IPS-18c (cell line): Measurements from ENCODE around the gene HHIP.
"Not testable (repeated sequence)": the region's sequence is repeated elsewhere in the genome, so short reads cannot be mapped to it uniquely, and the experiment has no call there.

Experiments
- H3K4me3 ChIP-seq: 2 replicates; pipeline ENCODE4 v1.7.0; 2013; ENCODE audit warnings: low read depth, mild to moderate bottlenecking, low read length, moderate library complexity; ENCODE audit not compliant: insufficient read depth
- H3K9me3 ChIP-seq: one replicate; pipeline ENCODE4 v1.6.1; 2013; ENCODE audit warnings: mild to moderate bottlenecking, low read length, moderate library complexity; ENCODE audit not compliant: control insufficient read depth, insufficient read depth

Gene HHIP

GRCh38 chr4:144782345-144782744 is 136.4 kb downstream of the HHIP start:
- no peaks in the 10 kb centered on the region for H3K9me3 ChIP-seq
- H3K4me3 ChIP-seq: no peak overlapping the region

- Histone ChIP-seq H3K4me3 (no peak overlapping the region), H3K9me3 (no peaks in the 10 kb centered on the region)
These were observed 140.0 kb downstream of the HHIP start for GRCh38 chr4:144785961-144786360.

- Histone ChIP-seq H3K4me3 (no peak overlapping the region), H3K9me3 (no peaks in the 10 kb centered on the region)
These were observed 141.7 kb downstream of the HHIP start for GRCh38 chr4:144787365-144788258.

GRCh38 chr4:144788469-144788868 is 142.5 kb downstream of the HHIP start:
- no peaks in the 10 kb centered on the region for H3K9me3 ChIP-seq
- no peak overlapping the region for H3K4me3 ChIP-seq

- not testable (repeated sequence) for H3K9me3 ChIP-seq, H3K4me3 ChIP-seq
These were observed 146.0 kb downstream of the HHIP start for GRCh38 chr4:144791933-144792332.
